Smooth muscle cell (in vitro differentiated cells): ENCODE data around the gene SLFN12L. TPM values are rescaled to one million over a fixed set of nuclear protein-coding genes. Genes with fewer than 3 reads are reported as not detected.

ENCODE experiments used
- DNase-seq: peaks from one replicate; lab custom pipeline; 2025; ENCODE audit not compliant: unreplicated experiment; lab: John Stamatoyannopoulos, UW
- H2AFZ ChIP-seq: fragments of 200-600 bp; sonication (generic); 2 replicates; pipeline ENCODE4 v1.6.0; 2016; ENCODE audit warnings: antibody characterized with exemption, low read depth, mild to moderate bottlenecking
- H3F3A ChIP-seq: fragments of 200-600 bp; sonication (generic); 2 replicates; pipeline ENCODE4 v1.6.0; 2017; ENCODE audit warnings: antibody characterized with exemption, low read depth
- H3K27ac ChIP-seq: fragments of 200-600 bp; sonication (generic); 2 replicates; pipeline ENCODE4 v1.5.1; 2016; ENCODE audit warnings: low read depth, mild to moderate bottlenecking
- H3K27me3 ChIP-seq: fragments of 200-600 bp; sonication (generic); 2 replicates; pipeline ENCODE4 v1.6.1; 2016; ENCODE audit warnings: low read depth, mild to moderate bottlenecking
- H3K36me3 ChIP-seq: fragments of 200-600 bp; sonication (generic); 2 replicates; pipeline ENCODE4 v1.5.1; 2016; ENCODE audit warnings: low read depth
- H3K4me1 ChIP-seq: fragments of 200-600 bp; sonication (generic); 2 replicates; pipeline ENCODE4 v1.5.1; 2016; ENCODE audit warnings: low read depth
- H3K4me2 ChIP-seq: fragments of 200-600 bp; sonication (generic); 2 replicates; pipeline ENCODE4 v1.6.0; 2016; ENCODE audit warnings: mild to moderate bottlenecking
- H3K4me3 ChIP-seq: fragments of 200-600 bp; sonication (generic); 2 replicates; pipeline ENCODE4 v1.5.1; 2016; ENCODE audit warnings: mild to moderate bottlenecking
- H3K79me2 ChIP-seq: fragments of 200-600 bp; sonication (generic); 2 replicates; pipeline ENCODE4 v1.6.0; 2016; ENCODE audit warnings: low read depth, mild to moderate bottlenecking
- H3K9ac ChIP-seq: fragments of 200-600 bp; sonication (generic); 2 replicates; pipeline ENCODE4 v1.6.0; 2016; ENCODE audit warnings: low read depth
- H3K9me3 ChIP-seq: fragments of 200-600 bp; sonication (generic); replicated peaks from 2 replicates; pipeline ENCODE4 v1.5.1; 2016; ENCODE audit warnings: low read depth
- H4K20me1 ChIP-seq: fragments of 200-600 bp; sonication (generic); 2 replicates; pipeline ENCODE4 v1.6.0; 2016; ENCODE audit warnings: low read depth
- CTCF ChIP-seq: fragments of 200-600 bp; sonication (generic); IDR thresholded peaks from 2 replicates; pipeline ENCODE4 v1.5.1; 2017; ENCODE audit warnings: borderline replicate concordance, mild to moderate bottlenecking, antibody characterized with exemption; ENCODE audit not compliant: insufficient read depth, poor library complexity, severe bottlenecking
- WGBS: methylation state at CpG from one replicate; pipeline ENCODE4 v1.1.7; 2016; ENCODE audit warnings: low lambda C conversion rate; 5-methylcytosine and 5-hydroxymethylcytosine counted together
- polyA plus RNA-seq: library from polyadenylated mRNA; unstranded; fragments of >200 nt; fragmentation: Nextera tagmentation; extraction: Ambion mirVana; gene quantifications from 2 replicates; pipeline ENCODE4 v1.2.1, GENCODE V29; 2016
- total RNA-seq: library from RNA; depleted of rRNA; stranded (reverse); fragments of >200 nt; gene quantifications from 2 replicates; pipeline ENCODE4 v1.2.3, GENCODE V29; 2014

Gene SLFN12L
- total and polyA plus RNA-seq, 2 experiments from 2014 or later, result not detected

GRCh38 chr17:35453171-35453570, 84.3 kb downstream of the SLFN12L start:
- H2AFZ ChIP-seq, result no peak overlapping the region
- H3K79me2 ChIP-seq, result no peaks in the 10 kb centered on the region
- H3K4me1 ChIP-seq, result no peaks in the 10 kb centered on the region
- WGBS, result 83% methylated on average over 1 of the region's 1 CpG
- no peaks in the 10 kb centered on the region for H3F3A ChIP-seq
- no peak overlapping the region for H3K9ac ChIP-seq
- H3K9me3 ChIP-seq, result no peaks in the 10 kb centered on the region
- no peaks in the 10 kb centered on the region for H3K36me3 ChIP-seq
- H3K27ac ChIP-seq, result no peak overlapping the region
- no peak overlapping the region for H3K4me3 ChIP-seq
- no peak for DNase-seq
- H4K20me1 ChIP-seq, result no peaks in the 10 kb centered on the region
- no peak for TF ChIP-seq CTCF
- peaks cover 17% of the 10 kb centered on the region for H3K27me3 ChIP-seq
- no peak overlapping the region for H3K4me2 ChIP-seq

- H2AFZ ChIP-seq, result peak overlapping the region; percentile 4
- no peak for DNase-seq
- peaks cover 12% of the 10 kb centered on the region for H3K27me3 ChIP-seq
- H3K9me3 ChIP-seq, result no peaks in the 10 kb centered on the region
- H3F3A ChIP-seq, result no peaks in the 10 kb centered on the region
- H3K27ac ChIP-seq, result no peak overlapping the region
- WGBS, result 51% methylated on average over 35 of the region's 36 CpGs
- peaks cover 4% of the 10 kb centered on the region for H3K4me1 ChIP-seq
- H3K9ac ChIP-seq, result no peak overlapping the region
- peak overlapping the region; percentile 86 for H3K4me2 ChIP-seq
- no peaks in the 10 kb centered on the region for H3K79me2 ChIP-seq
- TF ChIP-seq CTCF, result no peak
- no peak overlapping the region for H3K4me3 ChIP-seq
- no peaks in the 10 kb centered on the region for H4K20me1 ChIP-seq
- no peaks in the 10 kb centered on the region for H3K36me3 ChIP-seq
Measured at GRCh38 chr17:35449371-35449931, 88.0 kb downstream of the SLFN12L start.

DNA sequence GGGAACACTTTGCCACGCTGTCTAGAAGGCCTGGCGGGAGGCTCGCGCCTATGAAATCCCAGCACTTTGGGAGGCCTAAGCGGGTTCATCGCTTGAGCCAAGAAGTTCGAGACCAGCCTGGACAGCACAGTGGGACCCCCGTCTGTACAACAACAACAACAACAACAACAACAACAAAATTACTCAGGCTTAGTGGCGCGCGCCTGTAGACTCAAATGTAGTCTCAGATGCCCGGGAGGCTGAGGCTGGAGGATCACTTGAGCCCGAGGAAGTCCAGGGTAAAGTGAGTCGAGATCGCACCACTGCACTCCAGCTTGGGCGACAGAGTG, 88.6 kb downstream of the SLFN12L start:
- peak overlapping the region; percentile 86 for H3K4me2 ChIP-seq
- no peaks in the 10 kb centered on the region for H3K9me3 ChIP-seq
- peaks cover 12% of the 10 kb centered on the region for H3K27me3 ChIP-seq
- DNase-seq, result no peak
- no peak overlapping the region for H3K27ac ChIP-seq
- no peaks in the 10 kb centered on the region for H3K79me2 ChIP-seq
- WGBS, result 68% methylated on average over 16 of the region's 16 CpGs
- peaks cover 4% of the 10 kb centered on the region for H3K4me1 ChIP-seq
- H3K9ac ChIP-seq, result no peak overlapping the region
- H3K36me3 ChIP-seq, result no peaks in the 10 kb centered on the region
- peak overlapping the region; percentile 50 for H3K4me3 ChIP-seq
- TF ChIP-seq CTCF, result no peak
- peak overlapping the region; percentile 97 for H2AFZ ChIP-seq
- no peaks in the 10 kb centered on the region for H4K20me1 ChIP-seq
- no peaks in the 10 kb centered on the region for H3F3A ChIP-seq

DNA sequence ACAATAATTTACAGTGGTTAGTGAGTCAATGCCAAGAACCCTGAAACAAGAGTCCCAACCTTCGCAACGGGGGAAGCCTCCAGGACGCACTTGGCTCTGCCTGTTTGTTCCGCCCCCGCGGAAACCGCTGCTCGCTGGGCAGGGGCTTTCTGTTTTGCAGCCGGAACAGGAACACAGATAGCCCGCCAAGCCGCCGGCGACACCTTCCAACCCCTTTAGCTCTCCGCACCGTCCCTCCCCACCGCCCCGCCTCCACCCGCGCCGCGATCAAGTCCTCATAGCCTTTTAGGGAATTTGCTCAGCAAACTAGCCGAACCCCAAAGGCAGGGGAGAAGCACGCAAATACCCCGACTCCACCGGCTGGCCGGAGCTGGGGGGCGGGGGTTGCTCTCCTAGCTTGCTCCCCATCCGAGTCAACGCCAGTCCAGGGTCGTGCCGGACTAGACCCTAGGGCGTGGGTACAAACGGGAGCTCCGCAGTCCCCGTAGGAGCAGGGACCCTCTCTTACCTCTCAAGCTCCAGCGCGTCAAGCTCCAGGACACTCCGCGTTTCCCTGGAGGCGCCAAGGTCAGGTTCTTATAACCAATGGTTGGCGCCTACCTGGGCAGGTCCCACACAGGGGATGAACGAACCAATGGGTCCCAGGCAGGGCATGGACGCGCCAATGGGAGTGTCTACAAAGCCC, 89.1 kb downstream of the SLFN12L start, which contains the start of gene SLFN13:
TSS of gene SLFN13 (minus strand) at position 553 of the 685 bp plus-strand sequence. CDS start 3,086 bp downstream, outside the sequence.
- Histone ChIP-seq H3K79me2 (no peaks in the 10 kb centered on the region), H3K4me2 (peak within 1 kb of the TSS; percentile 86), H3K4me1 (peaks cover 4% of the 10 kb centered on the region), H4K20me1 (no peaks in the 10 kb centered on the region), H2AFZ (peak within 1 kb of the TSS; percentile 97), H3F3A (no peaks in the 10 kb centered on the region), H3K4me3 (peak within 1 kb of the TSS; percentile 50), H3K27me3 (peaks cover 12% of the 10 kb centered on the region), H3K9ac (no peak within 1 kb of the TSS), H3K36me3 (no peaks in the 10 kb centered on the region), H3K27ac (no peak within 1 kb of the TSS), H3K9me3 (no peaks in the 10 kb centered on the region)
- 11% methylated on average over 44 of the region's 44 CpGs for WGBS
- no peak for DNase-seq
- no peak for TF ChIP-seq CTCF
